ENCODE results near the gene VSIG10.
"Not testable (repeated sequence)": the region's sequence is repeated elsewhere in the genome, so short reads cannot be mapped to it uniquely, and the experiment has no call there.

The VSIG10 gene, protein sequence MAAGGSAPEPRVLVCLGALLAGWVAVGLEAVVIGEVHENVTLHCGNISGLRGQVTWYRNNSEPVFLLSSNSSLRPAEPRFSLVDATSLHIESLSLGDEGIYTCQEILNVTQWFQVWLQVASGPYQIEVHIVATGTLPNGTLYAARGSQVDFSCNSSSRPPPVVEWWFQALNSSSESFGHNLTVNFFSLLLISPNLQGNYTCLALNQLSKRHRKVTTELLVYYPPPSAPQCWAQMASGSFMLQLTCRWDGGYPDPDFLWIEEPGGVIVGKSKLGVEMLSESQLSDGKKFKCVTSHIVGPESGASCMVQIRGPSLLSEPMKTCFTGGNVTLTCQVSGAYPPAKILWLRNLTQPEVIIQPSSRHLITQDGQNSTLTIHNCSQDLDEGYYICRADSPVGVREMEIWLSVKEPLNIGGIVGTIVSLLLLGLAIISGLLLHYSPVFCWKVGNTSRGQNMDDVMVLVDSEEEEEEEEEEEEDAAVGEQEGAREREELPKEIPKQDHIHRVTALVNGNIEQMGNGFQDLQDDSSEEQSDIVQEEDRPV

DNA sequence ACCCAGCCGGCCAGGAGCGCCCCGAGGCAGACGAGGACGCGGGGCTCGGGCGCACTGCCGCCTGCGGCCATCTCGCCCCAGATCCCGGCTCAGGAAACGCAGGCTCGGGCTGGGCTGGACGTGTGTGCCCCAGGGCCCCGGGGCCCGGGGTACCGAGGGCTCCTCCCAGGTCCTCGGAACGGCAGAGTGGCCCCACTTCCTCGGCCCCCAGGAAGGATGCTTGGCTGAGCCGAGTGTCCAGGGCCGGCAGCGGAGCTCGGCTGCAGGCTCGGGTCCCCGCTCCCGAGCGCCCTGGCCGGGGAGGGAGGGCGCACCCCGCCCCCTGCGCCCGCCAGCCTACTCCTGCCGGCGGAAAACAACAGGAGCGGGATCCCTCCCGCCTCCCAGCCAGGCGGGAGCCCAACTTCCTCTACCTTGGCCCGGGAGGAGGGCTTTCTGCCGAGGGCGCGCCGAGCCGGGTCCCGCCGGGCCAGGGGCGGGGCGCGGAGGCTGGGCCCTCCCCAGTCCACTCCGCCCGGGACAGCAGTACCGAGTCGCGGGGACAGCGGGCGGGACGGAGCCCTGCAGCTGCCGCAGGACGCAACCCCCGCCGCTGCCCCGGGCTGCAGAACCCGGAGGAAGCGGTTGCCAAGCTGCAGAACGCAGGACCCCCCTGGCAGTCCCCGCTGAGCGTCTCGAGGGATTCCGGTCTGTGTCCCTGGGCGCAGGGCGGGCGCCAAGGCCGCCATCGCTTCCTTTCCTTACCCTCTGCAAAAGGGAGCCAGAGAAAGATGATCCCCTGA lies at the start of gene VSIG10:
VSIG10 (minus strand) TSS at position 411 of the 782 bp plus-strand sequence; CDS start at position 71, 340 bp downstream.
- DNase-seq: peak; percentile 41

DNA sequence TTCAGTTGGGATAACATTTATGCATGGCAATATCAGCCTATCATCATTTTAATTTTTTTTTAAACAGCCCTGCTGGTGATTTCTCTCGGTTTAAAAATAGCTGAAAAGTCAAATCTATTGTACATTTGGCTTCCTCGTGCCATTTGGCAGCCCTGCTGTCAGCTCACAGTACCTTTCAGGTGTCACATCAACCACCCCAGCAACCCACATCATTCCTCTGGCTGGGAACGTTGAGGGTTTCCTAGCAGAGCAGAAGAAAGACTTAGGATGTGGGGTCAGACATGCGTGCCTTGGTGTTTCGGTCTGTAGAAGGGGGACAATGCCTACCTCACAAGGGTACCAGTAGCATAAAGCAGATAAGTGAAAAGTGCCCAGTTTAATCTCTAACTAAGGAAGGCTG lies 47.9 kb upstream of the VSIG10 start:
- no peak for DNase-seq

DNA sequence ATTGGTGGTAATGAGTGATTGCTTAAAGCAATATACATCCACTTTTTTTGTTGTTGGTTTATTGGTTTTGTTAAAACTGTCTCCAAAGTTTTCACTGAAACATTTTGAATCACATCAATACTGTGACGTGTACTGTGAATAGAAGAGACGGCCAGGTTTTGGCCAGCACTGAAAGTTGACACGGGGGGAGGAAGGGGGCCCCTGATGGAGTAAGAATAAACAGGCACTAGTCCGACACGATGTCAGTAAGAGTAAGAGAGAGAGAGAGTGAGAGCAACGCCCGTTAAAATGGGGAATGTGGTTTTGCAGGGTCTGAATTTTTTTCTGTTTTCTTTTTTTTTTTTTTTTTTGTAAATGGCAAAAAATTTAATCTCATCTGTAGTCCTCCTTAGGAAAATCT lies 46.8 kb upstream of the VSIG10 start:
- no peak for DNase-seq

DNA sequence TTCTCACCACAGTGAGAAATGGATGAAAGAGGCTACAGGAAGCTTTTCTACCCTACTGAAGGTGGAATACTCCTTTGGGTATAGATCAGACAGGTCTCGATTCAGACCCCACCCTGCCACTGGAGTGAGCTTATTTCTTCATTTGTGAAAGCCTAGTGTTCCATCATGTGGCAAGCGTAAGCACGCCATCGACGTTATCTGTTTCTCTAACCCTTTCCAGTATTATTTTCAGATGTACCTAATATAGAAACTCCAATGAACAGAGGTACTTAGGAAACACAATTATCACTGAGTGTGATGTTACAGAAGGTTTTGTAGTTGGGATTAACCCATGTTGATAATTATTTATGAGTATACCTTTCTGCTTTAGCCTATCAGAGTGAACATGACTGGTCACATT lies 44.5 kb upstream of the VSIG10 start:
- DNase-seq: no peak

DNA sequence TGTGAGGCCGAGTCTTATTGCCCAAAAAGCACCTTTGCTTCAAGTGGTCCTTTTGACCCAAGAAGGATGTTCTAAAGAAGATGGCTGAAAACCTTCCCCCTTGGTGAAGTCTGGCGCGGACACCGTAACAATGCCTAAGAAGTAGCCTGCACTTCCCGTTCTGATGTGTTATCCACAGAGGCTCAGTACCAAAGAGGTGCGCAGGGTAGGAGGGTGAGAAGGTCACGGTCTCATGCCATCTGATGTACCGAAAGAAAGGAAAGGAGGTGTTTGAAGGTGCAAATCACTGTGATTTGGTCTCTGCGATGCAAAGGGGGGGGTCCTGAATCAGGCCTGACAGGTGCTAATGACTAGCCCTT lies 42.0 kb upstream of the VSIG10 start:
- DNase-seq: no peak

DNA sequence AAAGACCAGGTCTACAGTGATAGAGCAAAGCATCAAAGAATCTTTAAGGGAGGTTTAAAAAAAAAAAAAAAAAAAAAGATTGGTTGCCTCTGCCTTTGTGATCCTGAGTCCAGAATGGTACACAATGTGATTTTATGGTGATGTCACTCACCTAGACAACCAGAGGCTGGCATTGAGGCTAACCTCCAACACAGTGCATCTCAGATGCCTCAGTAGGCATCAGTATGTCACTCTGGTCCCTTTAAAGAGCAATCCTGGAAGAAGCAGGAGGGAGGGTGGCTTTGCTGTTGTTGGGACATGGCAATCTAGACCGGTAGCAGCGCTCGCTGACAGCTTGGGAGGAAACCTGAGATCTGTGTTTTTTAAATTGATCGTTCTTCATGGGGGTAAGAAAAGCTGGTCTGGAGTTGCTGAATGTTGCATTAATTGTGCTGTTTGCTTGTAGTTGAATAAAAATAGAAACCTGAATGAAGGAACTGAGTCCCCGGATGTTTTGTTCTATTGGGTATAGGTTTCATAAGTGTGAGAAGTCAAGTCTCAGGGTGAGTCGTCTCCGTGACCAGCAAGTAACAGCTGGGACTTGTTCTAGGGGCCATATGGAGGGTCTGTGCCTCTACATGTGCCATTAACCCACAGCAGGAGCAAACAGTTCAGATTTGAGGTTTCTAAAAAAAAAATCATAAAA lies 41.4 kb upstream of the VSIG10 start:
- DNase-seq: no peak

DNA sequence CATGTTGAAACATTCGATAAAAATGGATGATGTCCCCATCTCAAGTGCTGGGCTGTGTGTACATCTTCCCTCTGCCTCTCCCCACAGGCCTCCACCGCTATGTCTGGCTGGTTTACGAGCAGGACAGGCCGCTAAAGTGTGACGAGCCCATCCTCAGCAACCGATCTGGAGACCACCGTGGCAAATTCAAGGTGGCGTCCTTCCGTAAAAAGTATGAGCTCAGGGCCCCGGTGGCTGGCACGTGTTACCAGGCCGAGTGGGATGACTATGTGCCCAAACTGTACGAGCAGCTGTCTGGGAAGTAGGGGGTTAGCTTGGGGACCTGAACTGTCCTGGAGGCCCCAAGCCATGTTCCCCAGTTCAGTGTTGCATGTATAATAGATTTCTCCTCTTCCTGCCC lies 40.7 kb upstream of the VSIG10 start:
- DNase-seq: no peak

DNA sequence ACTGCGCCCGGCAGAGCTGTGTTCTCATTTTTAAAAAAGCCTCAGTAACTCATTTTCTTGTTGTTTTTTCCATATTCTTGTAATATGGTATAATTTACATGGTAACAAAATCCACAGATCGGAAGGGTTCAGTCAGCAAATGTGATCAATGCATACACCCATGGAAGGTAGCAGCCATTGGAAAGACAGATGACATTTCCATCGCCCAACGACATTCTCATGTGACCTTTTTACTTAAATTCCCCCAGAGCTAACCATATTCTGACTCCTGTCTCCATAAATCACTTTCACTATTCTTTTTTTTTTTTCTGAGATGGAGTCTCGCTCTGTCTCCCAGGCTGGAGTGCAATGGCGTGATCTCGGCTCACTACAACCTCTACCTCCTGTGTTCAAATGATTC lies 37.0 kb upstream of the VSIG10 start:
- DNase-seq: no peak

DNA sequence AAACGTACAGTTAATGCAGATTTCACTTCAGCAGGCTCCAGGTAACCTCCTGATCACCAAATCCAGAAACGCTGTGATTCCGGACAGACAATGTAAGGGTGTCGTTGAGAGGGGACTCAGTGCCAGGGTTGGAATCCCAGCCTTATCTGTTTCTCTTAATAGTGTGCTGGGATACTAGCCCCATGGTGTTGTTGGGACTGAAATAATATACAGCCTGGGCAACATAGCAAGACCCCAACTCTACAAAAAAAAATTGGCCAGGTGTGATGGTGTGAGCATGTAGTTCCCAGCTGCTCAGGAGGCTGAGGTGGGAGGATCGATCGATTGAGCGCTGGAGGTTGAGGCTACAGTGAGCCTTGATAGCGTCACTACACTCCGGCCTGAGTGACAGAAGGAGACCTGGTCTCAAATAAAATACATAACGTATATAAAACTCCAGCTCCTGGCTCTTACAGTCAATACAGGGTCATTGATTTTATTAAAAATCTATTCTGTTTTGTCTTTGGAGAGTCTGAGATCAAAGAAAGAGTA lies 33.4 kb upstream of the VSIG10 start:
- no peak for DNase-seq

DNA sequence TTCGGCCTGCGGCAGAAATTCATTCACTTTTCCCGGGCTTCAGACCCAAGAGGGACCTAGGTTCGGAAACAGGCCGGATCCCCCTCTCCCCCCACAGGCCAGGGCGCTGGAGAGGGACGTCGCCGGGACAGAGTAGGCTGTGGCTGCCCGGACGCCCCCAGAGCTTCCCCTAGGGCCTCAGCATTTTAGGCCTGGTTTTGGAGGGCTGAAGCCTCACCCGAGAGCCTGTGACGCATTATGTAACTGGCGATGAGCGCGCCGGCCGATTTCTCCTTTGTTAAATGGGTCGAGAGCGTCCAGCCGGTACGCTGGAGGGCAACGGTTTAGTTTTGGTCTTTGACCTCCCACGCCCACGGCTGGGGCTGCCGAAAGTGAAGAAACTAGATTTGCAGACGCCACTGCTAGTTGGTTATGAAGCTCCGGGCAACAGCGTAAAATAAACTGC lies 32.8 kb upstream of the VSIG10 start:
- no peak for DNase-seq

DNA sequence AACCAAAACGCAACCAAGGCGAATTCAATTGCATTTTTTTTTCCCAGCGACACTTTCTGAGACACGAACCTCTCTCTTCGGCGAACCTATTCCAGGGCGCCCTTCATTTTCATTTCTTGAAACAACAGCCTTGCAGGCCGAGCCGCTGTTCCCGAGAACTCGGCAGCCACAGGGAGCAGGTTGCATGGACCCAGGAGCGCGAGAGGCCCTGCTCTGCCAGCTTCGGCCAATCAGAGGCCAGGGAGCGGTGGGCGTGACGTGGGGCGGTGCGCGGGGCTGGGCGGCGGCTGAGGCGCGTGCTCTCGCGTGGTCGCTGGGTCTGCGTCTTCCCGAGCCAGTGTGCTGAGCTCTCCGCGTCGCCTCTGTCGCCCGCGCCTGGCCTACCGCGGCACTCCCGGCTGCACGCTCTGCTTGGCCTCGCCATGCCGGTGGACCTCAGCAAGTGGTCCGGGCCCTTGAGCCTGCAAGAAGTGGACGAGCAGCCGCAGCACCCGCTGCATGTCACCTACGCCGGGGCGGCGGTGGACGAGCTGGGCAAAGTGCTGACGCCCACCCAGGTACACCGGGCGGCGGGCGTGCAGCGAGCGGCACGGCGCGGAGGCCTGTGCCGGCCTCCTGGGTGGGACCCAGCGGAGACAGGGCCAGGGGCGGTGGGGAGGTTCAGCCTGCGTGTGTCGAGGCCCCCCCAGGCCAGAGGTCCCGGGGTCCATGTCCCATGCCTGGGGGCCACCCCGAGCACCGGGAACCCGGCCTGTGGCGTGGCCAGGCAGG lies 32.2 kb upstream of the VSIG10 start, which contains the start of gene PEBP1:
PEBP1 (plus strand) TSS at position 337 of the 771 bp plus-strand sequence; CDS start at position 423, 86 bp downstream.
- DNase-seq: peak; percentile 72

DNA sequence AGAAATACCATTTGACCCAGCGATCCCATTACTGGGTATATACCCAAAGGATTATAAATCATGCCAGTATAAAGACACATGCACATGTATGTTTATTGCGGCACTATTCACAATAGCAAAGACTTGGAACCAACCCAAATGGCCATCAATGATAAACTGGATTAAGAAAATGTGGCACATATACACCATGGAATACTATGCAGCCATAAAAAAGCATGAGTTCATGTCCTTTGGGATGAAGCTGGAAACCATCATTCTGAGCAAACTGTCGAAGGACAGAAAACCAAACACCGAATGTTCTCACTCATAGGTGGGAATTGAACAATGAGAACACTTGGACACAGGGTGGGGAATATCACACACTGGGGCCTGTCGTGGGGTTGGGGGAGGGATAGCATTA lies 25.6 kb upstream of the VSIG10 start:
- DNase-seq: not testable (repeated sequence)

DNA sequence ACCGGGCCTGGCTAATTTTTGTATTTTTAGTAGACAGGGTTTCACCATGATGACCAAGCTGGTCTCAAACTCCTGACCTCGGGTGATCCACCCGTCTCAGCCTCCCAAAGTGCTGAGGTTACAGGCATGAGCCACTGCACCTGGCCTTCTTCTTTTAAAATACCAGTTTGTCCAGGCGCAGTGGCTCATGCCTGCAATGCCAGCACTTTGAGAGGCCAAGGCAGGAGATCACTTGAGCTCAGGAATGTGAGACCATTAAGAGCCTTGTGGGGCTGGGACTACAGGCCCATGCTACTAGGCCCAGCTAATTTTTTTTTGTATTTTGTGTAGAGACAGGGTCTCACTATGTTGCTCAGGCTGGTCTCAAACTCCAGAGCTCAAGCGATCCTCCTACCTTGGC lies 24.1 kb upstream of the VSIG10 start:
- no peak for DNase-seq

DNA sequence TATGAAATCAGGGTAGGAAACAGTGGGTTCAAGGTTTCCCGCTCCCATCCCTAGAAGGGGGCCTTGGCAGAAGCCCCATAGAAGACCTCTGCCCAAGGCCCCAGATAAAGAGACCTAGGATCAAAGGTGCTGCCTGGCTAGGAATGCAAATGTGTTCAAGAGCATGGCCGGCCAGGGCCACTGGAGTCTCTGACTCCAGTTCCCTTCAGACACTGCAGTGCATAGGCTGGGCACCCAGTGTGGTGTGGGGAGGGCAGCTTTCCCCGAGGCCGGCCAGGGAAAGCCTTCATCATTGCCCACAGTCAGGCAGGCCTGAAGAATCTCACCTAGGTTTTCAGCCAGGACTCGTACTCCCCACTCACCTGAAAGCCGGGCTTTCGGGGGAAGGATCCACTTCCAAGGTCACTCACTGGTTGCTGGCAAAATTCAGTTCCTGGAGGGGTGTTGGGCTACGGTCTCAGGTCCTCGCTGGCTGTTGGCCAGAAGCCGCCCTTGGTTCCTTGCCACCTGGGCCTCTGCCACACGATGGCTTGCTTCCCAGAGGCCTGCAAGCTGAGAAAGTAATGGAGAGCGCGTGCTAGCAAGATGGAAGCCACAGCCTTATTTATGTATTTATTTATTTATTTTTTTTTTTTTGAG lies 22.4 kb upstream of the VSIG10 start:
- DNase-seq: no peak

DNA sequence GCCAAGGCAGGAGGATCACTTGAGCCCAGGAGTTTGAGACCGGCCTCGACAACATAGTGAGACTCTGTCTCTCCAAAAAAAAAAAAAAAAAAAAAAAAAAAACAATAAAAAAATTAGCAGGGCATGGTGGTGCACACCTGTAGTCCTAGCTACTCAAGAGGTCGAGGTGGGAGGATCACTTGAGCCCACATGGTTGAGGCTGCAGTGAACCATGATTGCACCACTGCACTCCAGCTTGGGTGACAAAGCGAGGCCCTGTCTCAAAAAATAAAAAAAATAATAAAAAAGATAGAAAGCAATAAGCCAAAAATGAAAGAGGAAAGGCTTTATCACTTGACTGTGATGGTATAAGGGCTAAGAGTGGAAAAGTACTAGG lies 21.9 kb upstream of the VSIG10 start:
- no peak for DNase-seq

DNA sequence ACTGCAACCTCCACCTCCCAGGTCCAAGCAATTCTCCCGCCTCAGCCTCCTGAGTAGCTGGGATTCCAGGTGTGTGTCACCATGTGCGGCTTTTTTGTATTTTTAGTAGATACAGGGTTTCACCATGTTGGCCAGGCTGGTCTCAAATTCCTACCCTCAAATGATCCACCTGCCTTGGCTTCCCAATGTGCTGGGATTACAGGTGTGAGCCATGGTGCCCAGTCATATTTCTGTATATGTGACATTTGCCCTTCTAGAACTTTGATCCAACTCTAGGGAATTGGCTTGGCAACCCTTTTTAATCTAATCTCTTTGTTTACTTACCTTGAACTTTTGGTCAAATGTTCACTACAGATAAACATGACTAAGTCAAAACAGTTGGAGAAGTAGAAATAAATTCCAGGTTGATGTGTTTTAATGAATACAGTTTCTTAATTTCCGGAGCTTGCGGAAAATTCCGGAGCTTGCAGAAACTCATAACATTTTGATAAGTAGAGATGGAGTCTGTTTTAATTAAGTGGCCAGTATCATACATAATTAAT lies 20.6 kb upstream of the VSIG10 start:
- no peak for DNase-seq

DNA sequence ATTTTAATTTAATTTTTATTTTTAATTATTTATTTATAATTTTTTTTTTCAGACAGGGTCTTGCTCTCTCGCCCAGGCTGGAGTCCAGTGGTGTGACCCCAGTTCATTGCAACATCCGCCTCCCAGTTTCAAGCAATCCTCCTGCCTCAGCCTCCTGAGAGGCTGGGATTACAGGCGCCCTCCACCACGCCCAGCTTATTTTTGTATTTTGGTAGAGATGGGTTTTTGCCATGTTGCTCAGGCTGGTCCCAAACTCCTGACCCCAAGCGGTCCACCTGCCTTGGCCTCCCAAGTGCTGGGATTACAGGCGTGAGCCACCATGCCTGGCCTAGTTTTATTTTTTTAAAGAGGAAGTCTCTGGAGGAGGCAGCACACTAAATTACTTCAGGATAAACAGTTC lies 18.5 kb upstream of the VSIG10 start:
- DNase-seq: no peak

DNA sequence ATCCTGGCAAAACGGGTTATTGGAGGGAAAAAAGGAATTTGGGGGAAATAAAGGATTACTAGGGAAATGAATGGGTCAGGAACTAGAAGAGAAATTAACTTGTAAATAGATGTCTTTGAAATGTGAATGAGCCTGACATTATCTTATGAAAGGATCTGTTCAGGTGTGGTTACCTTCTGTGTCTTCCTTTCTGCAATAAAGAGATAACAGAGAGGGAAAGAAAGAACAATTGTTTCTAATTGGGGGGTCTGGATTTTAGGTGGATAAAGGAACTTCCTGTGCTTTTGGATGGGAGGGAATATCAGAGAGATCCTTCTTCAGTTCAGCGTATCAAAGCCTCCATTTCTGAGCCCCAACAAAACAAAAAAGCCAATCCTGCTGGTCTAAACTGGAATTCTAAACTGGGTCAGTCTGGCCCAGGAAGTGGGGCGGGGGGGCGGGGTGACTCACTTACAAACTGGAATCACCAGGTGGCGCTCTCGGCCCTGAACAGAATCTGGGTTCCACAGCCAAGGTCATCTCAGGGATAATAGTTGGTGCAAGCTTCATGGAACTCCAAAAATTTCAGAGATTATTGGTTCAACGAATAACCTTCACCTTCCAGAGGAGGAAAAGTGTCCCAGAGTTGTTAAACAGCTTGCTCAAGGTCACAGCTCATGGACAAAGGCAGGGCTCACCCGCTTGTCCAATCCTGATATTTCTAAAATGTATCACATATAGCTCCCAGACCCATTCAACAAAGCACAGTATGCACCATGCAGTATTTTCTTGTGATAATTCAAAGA lies 17.0 kb upstream of the VSIG10 start:
- DNase-seq: peak; percentile 32

DNA sequence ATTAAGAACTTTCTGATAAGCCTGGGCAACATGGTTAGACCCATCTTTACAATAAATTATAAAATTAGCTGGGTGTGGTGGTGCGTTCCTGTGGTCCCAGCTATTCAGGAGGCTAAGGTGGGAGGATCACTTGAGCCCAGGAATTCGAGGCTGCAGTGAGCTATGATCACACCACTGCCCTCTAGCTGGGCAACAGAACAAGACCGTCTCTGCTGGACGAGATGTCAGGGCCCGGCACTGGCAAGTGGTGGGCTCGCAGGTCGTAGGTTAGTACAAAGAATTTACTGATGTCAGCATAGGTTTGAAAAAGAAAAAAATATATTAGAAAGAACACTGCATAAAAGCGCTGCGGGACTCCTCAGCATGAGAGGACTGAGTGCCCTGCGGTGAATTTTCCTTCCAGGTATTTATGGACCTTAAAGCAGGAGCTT lies 15.7 kb upstream of the VSIG10 start:
- DNase-seq: no peak

DNA sequence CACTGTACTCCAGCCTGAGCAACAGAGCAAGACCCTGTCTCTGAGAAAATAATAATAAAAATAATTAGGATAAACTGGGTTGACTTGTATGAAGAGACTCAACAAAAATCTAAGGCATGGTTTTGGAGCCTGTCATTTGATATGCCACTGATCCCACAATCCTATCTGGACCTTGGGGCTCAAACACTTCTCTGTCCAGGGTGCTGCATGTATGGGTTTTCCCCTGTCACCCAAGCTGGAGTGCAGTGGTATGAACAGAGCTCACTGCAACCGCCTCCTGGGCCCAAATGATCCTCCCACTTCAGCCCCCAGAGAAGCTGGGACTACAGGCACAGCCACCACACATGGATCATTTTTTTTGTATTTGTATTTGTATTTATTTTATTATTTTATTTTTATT lies 5.3 kb upstream of the VSIG10 start:
- DNase-seq: no peak

DNA sequence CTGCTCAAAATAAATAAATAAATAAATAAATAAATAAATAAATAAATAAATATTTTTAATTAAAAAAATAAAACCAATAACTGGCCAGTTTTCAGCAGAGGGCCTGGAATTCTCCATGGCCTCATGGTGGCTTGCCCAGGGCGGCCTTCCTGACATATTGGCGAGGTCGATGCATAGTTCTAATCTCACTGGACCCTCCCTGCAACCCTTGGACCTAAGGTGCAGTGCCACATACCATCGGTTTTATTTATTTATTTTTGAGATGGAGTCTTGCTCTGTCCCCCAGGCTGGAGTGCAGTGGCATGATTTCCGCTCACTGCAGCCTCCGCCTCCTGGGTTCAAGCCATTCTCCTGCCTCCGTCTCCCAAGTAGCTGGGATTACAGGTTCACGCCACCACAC lies 3.9 kb upstream of the VSIG10 start:
- no peak for DNase-seq

All from NCI-H1048 (cell line).